ENCODE measurements around the gene ARHGAP24.

GRCh38 chr4:85675076-85676049, 200.4 kb downstream of the ARHGAP24 start:
- TF ChIP-seq POLR2A (IDR thresholded peaks at IDR 0.05) (no peak), CTCF (IDR thresholded peaks at IDR 0.05) (no peak)
